HUES64 (cell line): Measurements from ENCODE around the gene RNF121.

Experiments used
- H3K27ac ChIP-seq: 2 replicates; pipeline ENCODE4 v1.7.0; 2013; ENCODE audit warnings: low read depth, low read length, inconsistent platforms
- H3K27me3 ChIP-seq: 2 replicates; pipeline ENCODE4 v1.6.1; 2013; ENCODE audit warnings: mild to moderate bottlenecking, low read length; ENCODE audit not compliant: insufficient read depth
- H3K36me3 ChIP-seq: 2 replicates; pipeline ENCODE4 v1.6.1; 2013; ENCODE audit warnings: mild to moderate bottlenecking, low read length; ENCODE audit not compliant: insufficient read depth
- H3K4me1 ChIP-seq: 2 replicates; pipeline ENCODE4 v1.6.1; 2013; ENCODE audit warnings: mild to moderate bottlenecking, low read length, moderate library complexity; ENCODE audit not compliant: insufficient read depth
- H3K4me3 ChIP-seq: 2 replicates; pipeline ENCODE4 v1.5.1; 2013; ENCODE audit warnings: mild to moderate bottlenecking, low read length, moderate library complexity
- H3K9ac ChIP-seq: 2 replicates; pipeline ENCODE4 v1.6.1; 2013; ENCODE audit warnings: mild to moderate bottlenecking, low read depth, low read length
- H3K9me3 ChIP-seq: 2 replicates; pipeline ENCODE4 v1.6.1; 2013; ENCODE audit warnings: low read depth, low read length; ENCODE audit not compliant: insufficient read depth
- WGBS: fragments of 150-250, 120-280 bp; methylation state at CpG from one replicate; pipeline ENCODE4 v1.1.7; 2013; ENCODE audit warnings: missing lambda C conversion rate; 5-methylcytosine and 5-hydroxymethylcytosine counted together

RNF121 gene

DNA sequence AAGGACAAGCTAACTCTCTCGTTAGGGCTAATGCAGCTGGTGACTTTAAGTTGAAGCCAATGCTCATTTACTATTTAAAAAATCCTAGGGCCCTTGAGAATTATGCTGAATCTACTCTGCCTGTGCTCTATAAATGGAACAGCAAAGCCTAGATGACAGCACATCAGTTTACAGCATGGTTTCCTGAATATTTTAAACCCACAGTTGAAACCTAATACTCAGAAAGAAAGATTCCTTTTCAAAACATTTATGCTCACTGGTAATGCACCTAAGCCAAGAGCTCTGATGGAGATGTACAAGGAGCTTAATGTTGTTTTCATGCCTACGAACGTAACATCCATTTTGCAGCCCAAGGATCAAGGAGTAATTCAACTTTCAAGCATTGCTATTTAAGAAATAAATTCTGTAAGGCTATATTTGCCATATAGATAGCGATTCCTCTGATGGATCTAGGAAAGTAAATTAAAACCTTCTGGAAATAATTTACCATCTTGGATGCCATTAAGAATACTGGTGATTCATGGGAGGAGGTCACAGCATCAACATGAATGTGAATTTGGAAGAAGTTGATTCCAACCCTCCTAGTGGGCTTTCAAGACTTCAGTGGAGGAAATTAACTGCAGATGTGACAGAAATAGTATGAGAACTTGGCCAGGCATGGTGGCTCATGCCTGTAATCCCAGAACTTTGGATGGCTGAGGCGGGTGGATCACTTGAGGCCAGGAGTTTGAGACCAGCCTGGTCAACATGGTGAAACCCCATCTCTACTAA, 14.9 kb upstream of the RNF121 start:
- H3K4me3 ChIP-seq: no peak overlapping the region
- H3K9me3 ChIP-seq: no peaks in the 10 kb centered on the region
- no peaks in the 10 kb centered on the region for H3K27me3 ChIP-seq
- H3K9ac ChIP-seq: no peak overlapping the region
- WGBS: 98% methylated on average over 5 of the region's 5 CpGs
- H3K36me3 ChIP-seq: peaks cover 38% of the 10 kb centered on the region
- H3K27ac ChIP-seq: no peak overlapping the region
- H3K4me1 ChIP-seq: no peaks in the 10 kb centered on the region

DNA sequence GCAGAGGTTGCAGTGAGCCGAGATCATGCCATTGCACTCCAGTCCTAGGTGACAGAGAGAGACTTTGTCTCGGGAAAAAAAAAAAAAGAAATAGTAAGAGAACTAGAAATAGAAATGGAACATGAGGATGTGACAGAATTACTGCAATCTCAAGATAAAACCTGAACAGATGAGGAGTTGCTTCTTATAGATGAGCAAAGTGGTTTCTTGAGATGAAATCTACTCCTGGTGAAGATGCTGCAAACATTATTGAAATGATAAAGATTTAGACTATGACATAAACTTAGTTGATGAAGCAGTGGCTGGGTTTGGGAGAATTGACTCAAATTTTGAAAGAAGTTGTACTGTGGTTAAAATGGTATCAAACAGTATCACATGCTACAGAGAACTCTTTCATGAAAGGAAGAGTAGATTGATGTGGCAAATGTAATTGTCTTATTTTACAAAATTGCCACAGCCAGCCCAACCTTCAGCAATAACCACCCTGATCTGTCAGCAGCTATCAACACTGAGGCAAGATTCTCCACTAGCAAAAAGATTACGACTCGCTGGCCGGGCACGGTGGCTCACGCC, 14.1 kb upstream of the RNF121 start:
- Histone ChIP-seq H3K4me1 (no peaks in the 10 kb centered on the region), H3K27ac (no peak overlapping the region), H3K9me3 (no peaks in the 10 kb centered on the region), H3K9ac (no peak overlapping the region), H3K27me3 (no peaks in the 10 kb centered on the region), H3K4me3 (no peak overlapping the region), H3K36me3 (peaks cover 38% of the 10 kb centered on the region)
- WGBS: 95% methylated on average over 7 of the region's 7 CpGs

DNA sequence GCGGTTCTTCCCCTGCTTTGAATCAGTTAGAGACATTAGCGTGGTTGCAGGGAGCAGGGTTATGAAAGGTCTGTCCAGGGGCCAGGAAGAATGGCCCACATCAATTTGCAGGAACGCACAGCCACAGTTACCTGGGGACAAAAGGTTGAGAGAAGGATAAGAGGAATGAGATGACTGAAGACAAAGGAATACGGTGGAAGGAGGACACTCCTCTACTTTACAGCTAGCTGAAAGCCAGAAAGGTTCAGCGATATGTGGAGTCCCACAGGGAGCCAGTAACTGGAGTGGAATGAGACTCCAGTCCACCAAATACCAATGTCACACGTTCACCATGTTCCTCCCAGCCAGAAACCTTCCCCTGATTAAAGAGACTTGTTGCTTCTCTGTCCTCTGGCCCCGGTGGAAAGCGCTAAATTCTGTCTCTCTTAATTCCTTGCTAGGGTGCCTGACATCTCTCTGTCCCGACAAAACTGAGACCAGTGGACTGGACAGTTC, 11.2 kb upstream of the RNF121 start:
- no peak overlapping the region for H3K27ac ChIP-seq
- no peak overlapping the region for H3K4me3 ChIP-seq
- no peaks in the 10 kb centered on the region for H3K9me3 ChIP-seq
- H3K9ac ChIP-seq: no peak overlapping the region
- H3K36me3 ChIP-seq: peaks cover 42% of the 10 kb centered on the region
- no peaks in the 10 kb centered on the region for H3K27me3 ChIP-seq
- no peaks in the 10 kb centered on the region for H3K4me1 ChIP-seq
- WGBS: 91% methylated on average over 9 of the region's 9 CpGs

DNA sequence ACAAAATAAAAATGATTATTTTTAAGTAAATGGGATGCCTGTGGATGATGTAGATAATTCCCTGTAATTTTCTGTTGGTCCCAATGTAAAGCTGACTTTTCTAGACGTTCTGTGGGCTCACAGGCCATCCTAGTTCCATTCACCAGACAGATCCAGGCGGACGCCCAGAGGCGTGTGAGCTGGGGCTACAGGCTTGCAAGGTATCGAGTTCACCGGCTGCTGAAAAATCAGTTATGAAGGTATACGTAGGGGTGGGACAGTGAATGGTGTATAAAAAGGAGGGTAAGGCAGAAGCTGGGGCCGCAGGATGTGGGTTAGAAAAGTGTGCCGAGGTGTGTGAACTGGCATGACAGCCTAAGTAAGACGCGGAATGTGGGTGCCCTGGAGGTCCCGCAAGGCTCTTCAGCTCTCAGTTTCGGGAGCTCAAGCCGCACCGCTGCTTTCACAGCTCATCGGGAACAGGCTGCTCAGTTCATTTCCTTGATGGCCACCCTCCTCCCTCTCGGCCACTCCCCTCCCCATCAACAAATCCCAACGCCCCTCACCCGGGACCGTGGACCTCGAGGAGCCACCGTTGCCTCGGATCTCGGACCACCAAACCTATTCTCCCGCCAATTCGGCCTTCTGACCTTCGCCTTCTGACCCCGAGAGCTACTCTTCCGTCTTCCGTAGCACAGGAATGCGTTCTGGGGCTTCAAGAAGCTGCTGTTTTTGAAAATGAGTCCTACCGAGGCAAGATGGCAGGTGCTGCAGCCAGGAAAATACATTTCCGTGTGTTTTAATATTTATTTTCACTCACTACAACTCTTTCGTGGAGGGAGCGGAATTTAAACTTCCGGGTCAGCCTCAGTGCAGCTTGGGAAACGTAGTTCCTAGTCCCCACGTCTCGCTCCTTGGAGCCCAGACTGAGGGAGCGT, 768 bp upstream of the RNF121 start, which contains the start of gene XNDC1N:
XNDC1N (minus strand) TSS at position 775 of the 917 bp plus-strand sequence. CDS start 5,241 bp downstream, outside the sequence.
- H3K27ac ChIP-seq: peak within 1 kb of the TSS; percentile 97
- peak within 1 kb of the TSS; percentile 76 for H3K4me3 ChIP-seq
- peaks cover 15% of the 10 kb centered on the region for H3K36me3 ChIP-seq
- H3K4me1 ChIP-seq: peaks cover 6% of the 10 kb centered on the region; the same call in 1 of the 2 replicates
- peak within 1 kb of the TSS; percentile 96 for H3K9ac ChIP-seq
- whole genome bisulfite sequencing: under 1% methylated on average over 40 of the region's 40 CpGs
- H3K27me3 ChIP-seq: no peaks in the 10 kb centered on the region
- H3K9me3 ChIP-seq: no peaks in the 10 kb centered on the region

DNA sequence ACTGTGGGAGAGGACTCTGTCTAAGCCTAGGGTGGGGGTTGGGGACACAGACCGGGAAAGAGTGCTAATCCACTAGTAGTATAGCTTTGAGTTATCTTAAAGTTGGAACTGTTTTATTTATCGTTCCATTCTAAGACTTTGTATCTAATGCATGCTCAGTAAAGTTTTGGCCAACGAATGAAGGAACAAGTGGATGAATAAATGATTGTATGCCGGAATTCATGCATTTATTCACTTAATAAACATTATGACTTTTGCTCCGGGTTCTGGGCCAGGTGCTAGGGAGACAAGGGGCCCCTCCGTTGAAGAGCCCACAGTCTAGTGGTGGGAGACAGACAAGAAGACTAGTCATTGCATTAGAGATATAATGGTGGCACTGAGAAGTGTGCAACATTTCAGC, 645 bp downstream of the RNF121 start:
- no peak overlapping the region for H3K27ac ChIP-seq

DNA sequence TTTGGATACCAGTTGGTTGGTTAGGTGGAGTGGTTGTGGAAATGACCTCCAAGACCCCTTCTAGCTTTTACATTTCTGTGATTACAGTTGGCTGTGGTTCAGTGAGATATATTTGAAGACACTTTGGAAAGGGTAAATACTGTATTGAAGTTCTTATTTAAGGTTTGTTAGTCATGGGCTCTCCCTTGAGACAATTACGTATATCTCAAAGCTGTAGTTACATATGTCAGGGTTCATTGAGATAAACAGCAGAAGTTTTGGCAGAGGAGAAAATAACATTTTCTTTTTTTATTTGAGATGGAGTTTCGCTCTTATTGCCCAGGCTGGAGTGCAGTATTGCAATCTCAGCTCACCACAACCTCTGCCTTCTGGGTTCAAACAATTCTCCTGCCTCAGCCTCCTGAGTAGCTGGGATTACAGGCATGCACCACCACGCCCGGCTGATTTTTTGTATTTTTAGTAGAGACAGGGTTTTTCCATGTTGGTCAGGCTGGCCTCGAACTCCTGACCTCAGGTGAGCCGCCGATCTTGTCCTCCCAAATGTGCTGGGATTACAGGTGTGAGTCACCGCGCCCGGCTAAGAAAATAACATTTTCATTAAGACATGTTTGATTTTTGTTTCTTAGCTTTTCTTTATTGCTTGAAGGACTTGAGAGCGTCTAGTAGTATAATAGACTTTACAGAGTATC, 1.9 kb downstream of the RNF121 start:
- Histone ChIP-seq H3K9me3 (no peaks in the 10 kb centered on the region), H3K9ac (no peak overlapping the region), H3K27ac (no peak overlapping the region), H3K4me3 (peak overlapping the region; percentile 76), H3K27me3 (no peaks in the 10 kb centered on the region), H3K36me3 (peaks cover 7% of the 10 kb centered on the region; the same call in 1 of the 2 replicates), H3K4me1 (peaks cover 6% of the 10 kb centered on the region; the same call in 1 of the 2 replicates)
- WGBS: 85% methylated on average over 9 of the region's 11 CpGs

More for the DNA sequence above, 645 bp downstream of the RNF121 start:
- Histone ChIP-seq H3K9ac (peak overlapping the region; percentile 96), H3K9me3 (no peaks in the 10 kb centered on the region), H3K36me3 (peaks cover 15% of the 10 kb centered on the region), H3K4me3 (peak overlapping the region; percentile 76), H3K27me3 (no peaks in the 10 kb centered on the region), H3K4me1 (peaks cover 6% of the 10 kb centered on the region; the same call in 1 of the 2 replicates)
- 10% methylated on average over 5 of the region's 6 CpGs for WGBS

DNA sequence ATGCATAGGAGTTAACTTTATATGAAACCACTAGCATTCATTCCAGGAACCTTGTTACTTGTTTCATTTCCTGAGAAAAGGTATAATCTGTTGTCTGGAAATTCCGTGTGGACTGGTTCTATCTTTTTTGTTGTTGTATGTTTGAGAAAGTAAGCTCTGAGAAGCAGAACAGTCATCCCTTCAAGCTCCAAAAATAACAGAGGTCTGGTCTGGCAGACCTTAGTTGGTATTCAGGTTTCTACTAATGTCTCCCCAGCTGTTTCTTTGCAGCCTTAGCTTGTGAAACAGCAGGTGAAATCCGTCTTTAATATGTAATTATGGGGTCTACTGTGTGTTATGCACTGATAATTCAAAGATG, 2.4 kb downstream of the RNF121 start:
- Histone ChIP-seq H3K4me3 (no peak overlapping the region), H3K27ac (no peak overlapping the region), H3K36me3 (peaks cover 2% of the 10 kb centered on the region; the same call in 1 of the 2 replicates), H3K27me3 (no peaks in the 10 kb centered on the region), H3K4me1 (peaks cover 6% of the 10 kb centered on the region; the same call in 1 of the 2 replicates), H3K9ac (no peak overlapping the region), H3K9me3 (no peaks in the 10 kb centered on the region)
- WGBS: 83% methylated on average over 2 of the region's 2 CpGs

DNA sequence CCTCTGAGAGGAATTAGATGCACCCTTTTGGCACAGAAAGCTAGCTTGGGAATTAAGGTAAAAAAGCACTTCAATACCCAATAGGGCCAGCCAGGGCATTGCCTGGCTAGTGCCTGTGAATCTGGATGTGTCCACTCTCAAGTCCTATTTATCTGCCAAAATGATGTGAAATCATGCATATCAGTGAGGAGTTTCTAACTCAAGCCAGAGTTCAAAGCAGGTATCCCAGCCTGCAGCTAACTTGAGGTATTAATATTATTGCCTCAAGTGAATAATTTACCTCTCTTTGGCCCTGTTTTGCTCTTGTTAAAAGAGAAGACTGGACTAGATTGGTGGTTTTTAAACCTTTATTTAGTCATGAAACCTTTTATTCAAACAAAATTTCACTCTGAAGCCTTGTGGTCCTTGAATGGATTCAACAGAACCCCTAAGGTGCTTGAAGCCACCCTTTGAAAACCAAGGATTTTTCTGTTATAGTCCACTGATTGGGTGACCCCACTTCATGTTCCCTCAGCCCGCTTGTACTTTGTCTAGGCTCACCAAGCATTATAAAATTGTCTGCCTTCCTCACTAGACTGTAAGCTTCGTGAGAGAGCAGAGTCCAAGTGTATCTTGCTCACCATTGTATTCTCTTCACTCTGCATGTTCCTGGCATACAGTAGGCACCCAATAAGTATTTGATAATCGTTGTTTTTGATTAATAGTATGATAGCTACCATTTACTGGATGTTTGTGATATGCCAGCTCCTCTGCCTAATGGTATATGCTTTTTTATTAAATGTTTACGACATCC, 4.5 kb downstream of the RNF121 start:
- H3K4me1 ChIP-seq: peaks cover 6% of the 10 kb centered on the region; the same call in 1 of the 2 replicates
- H3K36me3 ChIP-seq: peaks cover 5% of the 10 kb centered on the region; the same call in 1 of the 2 replicates
- 95% methylated on average over 4 of the region's 4 CpGs for WGBS
- no peak overlapping the region for H3K27ac ChIP-seq
- H3K9me3 ChIP-seq: no peaks in the 10 kb centered on the region
- no peak overlapping the region for H3K9ac ChIP-seq
- H3K27me3 ChIP-seq: no peaks in the 10 kb centered on the region
- no peak overlapping the region for H3K4me3 ChIP-seq

DNA sequence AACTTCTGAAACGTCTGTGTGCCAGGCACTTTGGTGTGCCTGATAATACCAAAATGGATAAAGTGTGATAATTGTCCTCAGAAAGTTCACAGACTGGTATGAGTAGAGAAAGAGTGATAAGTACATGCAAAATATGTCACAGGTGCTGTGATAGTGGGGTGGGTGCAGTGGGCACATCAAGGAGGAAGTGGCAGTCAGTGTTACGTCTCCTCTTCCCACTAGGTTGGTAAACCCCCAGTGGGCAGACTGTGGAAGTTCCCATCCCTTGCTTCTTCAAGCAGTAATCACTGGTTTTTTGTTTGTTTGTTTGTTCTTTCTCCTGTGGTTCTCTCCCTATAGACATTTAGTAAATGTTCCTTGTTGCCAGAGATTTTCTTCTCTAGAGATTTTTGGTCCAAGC, 5.4 kb downstream of the RNF121 start:
- Histone ChIP-seq H3K9ac (no peak overlapping the region), H3K27ac (no peak overlapping the region), H3K36me3 (peaks cover 8% of the 10 kb centered on the region; the same call in 1 of the 2 replicates), H3K9me3 (no peaks in the 10 kb centered on the region), H3K4me1 (peaks cover 6% of the 10 kb centered on the region; the same call in 1 of the 2 replicates), H3K27me3 (no peaks in the 10 kb centered on the region), H3K4me3 (no peak overlapping the region)
- WGBS: 91% methylated on average over 2 of the region's 2 CpGs
